Measurements from ENCODE around the gene CNPY3.

Gene CNPY3

GRCh38 chr6:42978839-42979522 lies 49.7 kb downstream of the CNPY3 start, which contains the start of gene PEX6:
Gene PEX6, minus strand, starts transcription at chr6:42979181. Its CDS starts 31 bp downstream, at chr6:42979150.
- Histone ChIP-seq H3K4me1 (peaks cover 16% of the 10 kb centered on the region), H3K36me3 (ENCODE audit: control insufficient read depth, insufficient read depth, low read length) (no peaks in the 10 kb centered on the region), H3K27ac (peak within 1 kb of the TSS; percentile 89), H3K4me2 (ENCODE audit: low read length) (peak within 1 kb of the TSS; percentile 86), H3K9ac (peak within 1 kb of the TSS; percentile 92), H3K79me2 (peaks cover 12% of the 10 kb centered on the region), H2AFZ (peak within 1 kb of the TSS; percentile 99), H3K4me3 (ENCODE audit: low read depth, low read length) (peak within 1 kb of the TSS; percentile 85), H3K27me3 (ENCODE audit: control insufficient read depth, insufficient read depth, low read length) (no peaks in the 10 kb centered on the region), H3K9me3 (ENCODE audit: control insufficient read depth, low read length) (no peaks in the 10 kb centered on the region)
- no peak for TF ChIP-seq CTCF (IDR thresholded peaks at IDR 0.05)

GRCh38 chr6:42979523-42980177 lies 50.4 kb downstream of the CNPY3 start:
- Histone ChIP-seq H3K27me3 (ENCODE audit: control insufficient read depth, insufficient read depth, low read length) (no peaks in the 10 kb centered on the region), H3K9me3 (ENCODE audit: control insufficient read depth, low read length) (no peaks in the 10 kb centered on the region), H3K4me1 (peaks cover 16% of the 10 kb centered on the region), H3K27ac (peak overlapping the region; percentile 89), H3K36me3 (ENCODE audit: control insufficient read depth, insufficient read depth, low read length) (no peaks in the 10 kb centered on the region), H3K79me2 (peaks cover 12% of the 10 kb centered on the region), H3K4me3 (ENCODE audit: low read depth, low read length) (peak overlapping the region; percentile 85), H2AFZ (peak overlapping the region; percentile 99), H3K4me2 (ENCODE audit: low read length) (peak overlapping the region; percentile 86), H3K9ac (peak overlapping the region; percentile 92)
- TF ChIP-seq CTCF (IDR thresholded peaks at IDR 0.05): no peak

- Histone ChIP-seq H3K27ac (no peak overlapping the region), H3K36me3 (ENCODE audit: control insufficient read depth, insufficient read depth, low read length) (no peaks in the 10 kb centered on the region), H3K9me3 (ENCODE audit: control insufficient read depth, low read length) (no peaks in the 10 kb centered on the region), H3K4me2 (ENCODE audit: low read length) (no peak overlapping the region), H3K27me3 (ENCODE audit: control insufficient read depth, insufficient read depth, low read length) (no peaks in the 10 kb centered on the region), H2AFZ (no peak overlapping the region), H3K79me2 (peaks cover 28% of the 10 kb centered on the region), H3K9ac (no peak overlapping the region), H3K4me3 (ENCODE audit: low read depth, low read length) (no peak overlapping the region), H3K4me1 (peaks cover 27% of the 10 kb centered on the region)
- TF ChIP-seq CTCF (IDR thresholded peaks at IDR 0.05): no peak
Observed at GRCh38 chr6:42981836-42982235, 52.6 kb downstream of the CNPY3 start.

GRCh38 chr6:42984001-42984923 lies 55.0 kb downstream of the CNPY3 start, which contains the start of gene PPP2R5D:
Gene PPP2R5D, plus strand, starts transcription at chr6:42984570. Its CDS starts 108 bp downstream, at chr6:42984678.
- Histone ChIP-seq H3K9ac (peak within 1 kb of the TSS; percentile 32), H3K9me3 (ENCODE audit: control insufficient read depth, low read length) (no peaks in the 10 kb centered on the region), H3K4me1 (peaks cover 22% of the 10 kb centered on the region), H2AFZ (peak within 1 kb of the TSS; percentile 99), H3K79me2 (peaks cover 26% of the 10 kb centered on the region), H3K36me3 (ENCODE audit: control insufficient read depth, insufficient read depth, low read length) (no peaks in the 10 kb centered on the region), H3K27ac (peak within 1 kb of the TSS; percentile 86), H3K4me2 (ENCODE audit: low read length) (peak within 1 kb of the TSS; percentile 91), H3K4me3 (ENCODE audit: low read depth, low read length) (peak within 1 kb of the TSS; percentile 85), H3K27me3 (ENCODE audit: control insufficient read depth, insufficient read depth, low read length) (no peaks in the 10 kb centered on the region)
- peak; percentile 7 for TF ChIP-seq CTCF (IDR thresholded peaks at IDR 0.05)

Measured in parathyroid adenoma (tissue), 2 donors.